ENCODE data around the gene RPH3AL. TPM values are rescaled to one million over a fixed set of nuclear protein-coding genes. Genes with fewer than 3 reads are reported as not detected.
"Not testable (repeated sequence)": the region's sequence is repeated elsewhere in the genome, so short reads cannot be mapped to it uniquely, and the experiment has no call there.

RPH3AL gene
- total RNA-seq, 1 donor from 2014 or later = 16.9 TPM

GRCh38 chr17:177155-177554, 175.5 kb downstream of the RPH3AL start:
- DNase-seq (ENCODE audit: low spot score in 2 of 2, unreplicated experiment in 2 of 2) = no peak
- Mint-ChIP-seq H3K36me3 (peaks cover 8% of the 10 kb centered on the region), H3K4me3 (no peak overlapping the region), H3K27me3 (ENCODE audit: low read depth) (peaks cover 24% of the 10 kb centered on the region), H3K4me1 (peaks cover 22% of the 10 kb centered on the region), H3K27ac (no peak overlapping the region), H3K9me3 (no peaks in the 10 kb centered on the region)
- TF ChIP-seq CTCF (IDR thresholded peaks at IDR 0.05; ENCODE audit: unreplicated experiment) = no peak

- TF ChIP-seq CTCF (IDR thresholded peaks at IDR 0.05; ENCODE audit: unreplicated experiment) = no peak
- H3K27ac Mint-ChIP-seq = no peak overlapping the region
- H3K36me3 Mint-ChIP-seq = peaks cover 12% of the 10 kb centered on the region
- no peak for DNase-seq (ENCODE audit: low spot score in 2 of 2, unreplicated experiment in 2 of 2)
- peaks cover 4% of the 10 kb centered on the region for H3K4me1 Mint-ChIP-seq
- H3K9me3 Mint-ChIP-seq = no peaks in the 10 kb centered on the region
- H3K4me3 Mint-ChIP-seq = no peak overlapping the region
- peaks cover 13% of the 10 kb centered on the region for H3K27me3 Mint-ChIP-seq (ENCODE audit: low read depth)
Measured at GRCh38 chr17:173166-173911, 179.3 kb downstream of the RPH3AL start.

GRCh38 chr17:172401-172800, 180.2 kb downstream of the RPH3AL start:
- Mint-ChIP-seq H3K36me3 (peaks cover 11% of the 10 kb centered on the region), H3K9me3 (no peaks in the 10 kb centered on the region), H3K27ac (no peak overlapping the region), H3K27me3 (ENCODE audit: low read depth) (peaks cover 3% of the 10 kb centered on the region), H3K4me3 (no peak overlapping the region), H3K4me1 (no peaks in the 10 kb centered on the region)
- TF ChIP-seq CTCF (IDR thresholded peaks at IDR 0.05; ENCODE audit: unreplicated experiment) = no peak
- DNase-seq (ENCODE audit: low spot score in 2 of 2, unreplicated experiment in 2 of 2) = no peak

- no peaks in the 10 kb centered on the region for H3K27me3 Mint-ChIP-seq (ENCODE audit: low read depth)
- TF ChIP-seq CTCF (IDR thresholded peaks at IDR 0.05; ENCODE audit: unreplicated experiment) = no peak
Measured at GRCh38 chr17:171871-172270, 180.7 kb downstream of the RPH3AL start.

GRCh38 chr17:170130-170670, 182.4 kb downstream of the RPH3AL start:
- Mint-ChIP-seq H3K36me3 (peaks cover 9% of the 10 kb centered on the region), H3K27ac (no peak overlapping the region), H3K9me3 (no peaks in the 10 kb centered on the region), H3K27me3 (ENCODE audit: low read depth) (no peaks in the 10 kb centered on the region), H3K4me1 (no peaks in the 10 kb centered on the region), H3K4me3 (no peak overlapping the region)
- TF ChIP-seq CTCF (IDR thresholded peaks at IDR 0.05; ENCODE audit: unreplicated experiment) = no peak
- DNase-seq (ENCODE audit: low spot score in 2 of 2, unreplicated experiment in 2 of 2) = no peak

More at GRCh38 chr17:171871-172270, 180.7 kb downstream of the RPH3AL start:
- Mint-ChIP-seq H3K4me1 (no peaks in the 10 kb centered on the region), H3K36me3 (peaks cover 9% of the 10 kb centered on the region), H3K4me3 (no peak overlapping the region), H3K27ac (no peak overlapping the region), H3K9me3 (no peaks in the 10 kb centered on the region)
- DNase-seq (ENCODE audit: low spot score in 2 of 2, unreplicated experiment in 2 of 2) = no peak

GRCh38 chr17:168614-169013, 184.0 kb downstream of the RPH3AL start:
- not testable (repeated sequence) for H3K9me3 Mint-ChIP-seq; H3K4me3 Mint-ChIP-seq; H3K27me3 Mint-ChIP-seq (ENCODE audit: low read depth); DNase-seq (ENCODE audit: low spot score in 2 of 2, unreplicated experiment in 2 of 2); H3K36me3 Mint-ChIP-seq; H3K27ac Mint-ChIP-seq; H3K4me1 Mint-ChIP-seq

Data from mesothelial cell of epicardium (in vitro differentiated cells).